Measurements from ENCODE around the gene RUFY1.

DNA sequence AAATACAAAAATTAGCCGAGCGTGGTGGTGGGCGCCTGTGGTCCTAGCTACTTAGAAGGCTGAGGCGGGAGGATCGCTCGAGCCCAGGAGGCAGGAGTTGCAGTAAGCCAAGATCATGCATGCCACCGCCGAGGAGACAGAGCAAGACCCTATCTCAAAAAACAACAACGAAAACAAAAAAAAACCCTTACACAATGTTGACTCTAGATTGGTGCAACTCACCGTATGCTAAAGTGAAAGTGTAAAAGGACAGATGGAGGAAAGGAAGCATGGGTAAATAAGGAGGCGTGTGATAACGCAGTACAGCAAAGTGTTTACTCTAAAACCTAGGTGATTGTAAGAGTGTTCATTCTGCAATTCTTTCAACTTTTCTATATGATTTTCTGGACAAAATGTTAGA is 15.9 kb upstream of the RUFY1 start:
- no peak for TF ChIP-seq CHD1 (IDR thresholded peaks at IDR 0.05; ENCODE audit: low read length)
- TF ChIP-seq POLR2A (conservative IDR thresholded peaks at IDR 0.05) = no peak
- TF ChIP-seq MED1 (CRISPR knock-in tag; IDR thresholded peaks at IDR 0.05; ENCODE audit: borderline replicate concordance) = no peak
- TF ChIP-seq ATF7 (IDR thresholded peaks at IDR 0.05) = no peak
- no peak for TF ChIP-seq BCL6 (CRISPR knock-in tag; IDR thresholded peaks at IDR 0.05)
- no peak for TF ChIP-seq FOXA1 (IDR thresholded peaks at IDR 0.05; ENCODE audit: borderline replicate concordance)
- no peak for TF ChIP-seq GABPA (tag; conservative IDR thresholded peaks at IDR 0.05; ENCODE audit: low read depth)
- TF ChIP-seq SMAD1 (IDR thresholded peaks at IDR 0.05; ENCODE audit: low read depth, low read length, partially characterized antibody) = no peak
- TF ChIP-seq ZZZ3 (IDR thresholded peaks at IDR 0.05) = no peak
- no peak for TF ChIP-seq ZNF766 (CRISPR knock-in tag; conservative IDR thresholded peaks at IDR 0.05)
- no peak for TF ChIP-seq EZH2 (IDR thresholded peaks at IDR 0.05; ENCODE audit: borderline replicate concordance, low read depth, low read length)
- TF ChIP-seq, protein P1, sequence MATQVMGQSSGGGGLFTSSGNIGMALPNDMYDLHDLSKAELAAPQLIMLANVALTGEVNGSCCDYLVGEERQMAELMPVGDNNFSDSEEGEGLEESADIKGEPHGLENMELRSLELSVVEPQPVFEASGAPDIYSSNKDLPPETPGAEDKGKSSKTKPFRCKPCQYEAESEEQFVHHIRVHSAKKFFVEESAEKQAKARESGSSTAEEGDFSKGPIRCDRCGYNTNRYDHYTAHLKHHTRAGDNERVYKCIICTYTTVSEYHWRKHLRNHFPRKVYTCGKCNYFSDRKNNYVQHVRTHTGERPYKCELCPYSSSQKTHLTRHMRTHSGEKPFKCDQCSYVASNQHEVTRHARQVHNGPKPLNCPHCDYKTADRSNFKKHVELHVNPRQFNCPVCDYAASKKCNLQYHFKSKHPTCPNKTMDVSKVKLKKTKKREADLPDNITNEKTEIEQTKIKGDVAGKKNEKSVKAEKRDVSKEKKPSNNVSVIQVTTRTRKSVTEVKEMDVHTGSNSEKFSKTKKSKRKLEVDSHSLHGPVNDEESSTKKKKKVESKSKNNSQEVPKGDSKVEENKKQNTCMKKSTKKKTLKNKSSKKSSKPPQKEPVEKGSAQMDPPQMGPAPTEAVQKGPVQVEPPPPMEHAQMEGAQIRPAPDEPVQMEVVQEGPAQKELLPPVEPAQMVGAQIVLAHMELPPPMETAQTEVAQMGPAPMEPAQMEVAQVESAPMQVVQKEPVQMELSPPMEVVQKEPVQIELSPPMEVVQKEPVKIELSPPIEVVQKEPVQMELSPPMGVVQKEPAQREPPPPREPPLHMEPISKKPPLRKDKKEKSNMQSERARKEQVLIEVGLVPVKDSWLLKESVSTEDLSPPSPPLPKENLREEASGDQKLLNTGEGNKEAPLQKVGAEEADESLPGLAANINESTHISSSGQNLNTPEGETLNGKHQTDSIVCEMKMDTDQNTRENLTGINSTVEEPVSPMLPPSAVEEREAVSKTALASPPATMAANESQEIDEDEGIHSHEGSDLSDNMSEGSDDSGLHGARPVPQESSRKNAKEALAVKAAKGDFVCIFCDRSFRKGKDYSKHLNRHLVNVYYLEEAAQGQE (IDR thresholded peaks at IDR 0.05; ENCODE audit: borderline replicate concordance) = no peak
- TF ChIP-seq, protein P1 (CRISPR knock-in tag; IDR thresholded peaks at IDR 0.05; ENCODE audit: low read depth) = no peak
- no peak for TF ChIP-seq MCM7 (IDR thresholded peaks at IDR 0.05)
